Endothelial cell of umbilical vein (primary cell): ENCODE data around the gene RHOF. TPM values are rescaled to one million over a fixed set of nuclear protein-coding genes. Genes with fewer than 3 reads are reported as not detected.

ENCODE experiments used
- BruUV-seq: library from RNA; stranded (reverse); fragments of 400-500 nt; replicated peaks from 2 replicates; lab custom pipeline; 2021; lab: Mats Ljungman, UMichigan
- CTCF ChIA-PET: fragments of 300-600, 350-600 bp; sonication (Branson Sonifier 250); formaldehyde crosslinking; loops from one replicate; lab custom pipeline; 2021; ENCODE audit warnings: antibody characterized with exemption, inconsistent platforms; lab: Charles Lee
- POLR2A ChIA-PET: fragments of 300-600, 350-600 bp; sonication (Branson Sonifier 250); formaldehyde crosslinking; loops from one replicate; lab custom pipeline; 2021; ENCODE audit warnings: antibody characterized with exemption, inconsistent platforms; lab: Charles Lee
- DNase-seq: peaks from one replicate; pipeline ENCODE4 v3.0.0-alpha.2; 2011; ENCODE audit warnings: low read depth, low spot score
- FAIRE-seq: peaks from 2 replicates; lab custom pipeline; 2011; peaks lifted over from hg19 to GRCh38; lab: Jason Lieb, UNC
- H2AFZ ChIP-seq: 2 replicates; pipeline ENCODE4 v1.6.0; 2012; ENCODE audit warnings: low read depth, low read length, control low read depth, inconsistent platforms
- H3K27ac ChIP-seq: 2 replicates; pipeline ENCODE4 v1.5.1; 2011; ENCODE audit warnings: low read depth, mild to moderate bottlenecking, control low read depth, low read length, moderate library complexity; ENCODE audit not compliant: insufficient read depth
- H3K27me3 ChIP-seq, 2 experiments: 2 replicates each; pipeline versions ENCODE4 v1.6.0 to v1.6.1; 2011; ENCODE audit warnings: low read length in 2 of 2, mixed read lengths in 1 of 2; ENCODE audit not compliant: control insufficient read depth in 2 of 2, insufficient read depth in 2 of 2
- H3K36me3 ChIP-seq, 2 experiments: 2 replicates in 1 of 2; 3 replicates in 1 of 2; pipeline ENCODE4 v1.5.1; 2011; ENCODE audit warnings: low read length in 2 of 2, mild to moderate bottlenecking in 1 of 2, moderate library complexity in 1 of 2; ENCODE audit not compliant: control insufficient read depth in 2 of 2, insufficient read depth in 2 of 2; ENCODE audit errors: extremely low read depth in 1 of 2
- H3K4me1 ChIP-seq: 3 replicates; pipeline ENCODE4 v1.5.1; 2011; ENCODE audit warnings: mild to moderate bottlenecking, low read length; ENCODE audit not compliant: control insufficient read depth, insufficient read depth; ENCODE audit errors: extremely low read depth
- H3K4me2 ChIP-seq: 2 replicates; pipeline ENCODE4 v1.6.1; 2011; ENCODE audit warnings: low read length, control low read depth, mixed read lengths; ENCODE audit not compliant: insufficient read depth
- H3K4me3 ChIP-seq, 3 experiments: fragments of 200-600 bp in 1 of 3; sonication (generic), shearing (Covaris generic) in 1 of 3; replicated peaks in 1 of 3; 2 replicates each; pipeline ENCODE4 v1.5.1; 2011 to 2016; ENCODE audit warnings: control low read depth in 3 of 3, low read length in 3 of 3, mild to moderate bottlenecking in 2 of 3, inconsistent platforms in 1 of 3, low read depth in 1 of 3, moderate library complexity in 1 of 3; ENCODE audit not compliant: insufficient read depth in 1 of 3
- H3K79me2 ChIP-seq: 2 replicates; pipeline ENCODE4 v1.6.0; 2012; ENCODE audit warnings: low read length, inconsistent platforms; ENCODE audit not compliant: control insufficient read depth, insufficient read depth
- H3K9ac ChIP-seq: replicated peaks from 2 replicates; pipeline ENCODE3; 2011; ENCODE audit warnings: low read length, control low read depth; ENCODE audit not compliant: insufficient read depth; ENCODE audit errors: extremely low read depth
- H3K9me1 ChIP-seq: replicated peaks from 3 replicates; pipeline ENCODE4 v1.6.0; 2011; ENCODE audit warnings: mild to moderate bottlenecking, low read length; ENCODE audit not compliant: control insufficient read depth, insufficient read depth; ENCODE audit errors: extremely low read depth
- H3K9me3 ChIP-seq: replicated peaks from 2 replicates; pipeline ENCODE4 v1.5.1; 2012; ENCODE audit warnings: low read length, inconsistent platforms; ENCODE audit not compliant: control insufficient read depth, insufficient read depth
- H4K20me1 ChIP-seq: replicated peaks from 2 replicates; pipeline ENCODE3; 2011; ENCODE audit warnings: mild to moderate bottlenecking, low read length; ENCODE audit not compliant: control insufficient read depth, insufficient read depth; ENCODE audit errors: extremely low read depth
- CTCF ChIP-seq, 2 donors: IDR thresholded peaks; 1 replicate in 1 of 2; 2 replicates in 1 of 2; pipeline ENCODE4 v1.5.1; 2011; ENCODE audit warnings: low read length in 2 of 2, mild to moderate bottlenecking in 2 of 2, moderate library complexity in 2 of 2, control low read depth in 1 of 2, inconsistent platforms in 1 of 2, low read depth in 1 of 2; ENCODE audit not compliant: insufficient read depth in 1 of 2; ENCODE audit errors: extremely low read depth in 1 of 2
- EZH2 ChIP-seq: IDR thresholded peaks from 2 replicates; pipeline ENCODE4 v1.6.1; 2012; ENCODE audit warnings: borderline replicate concordance, low read depth, mild to moderate bottlenecking, moderate library complexity, low read length, inconsistent platforms; ENCODE audit not compliant: severe bottlenecking
- FOS ChIP-seq: IDR thresholded peaks from 2 replicates; pipeline ENCODE4 v1.6.1; 2011; ENCODE audit warnings: mild to moderate bottlenecking, low read length, moderate library complexity, borderline replicate concordance; ENCODE audit not compliant: insufficient read depth
- GATA2 ChIP-seq: IDR thresholded peaks from 2 replicates; pipeline ENCODE4 v1.7.0; 2011; ENCODE audit warnings: low read depth, mild to moderate bottlenecking, moderate library complexity, mixed read lengths, low read length; ENCODE audit not compliant: insufficient read length, insufficient read depth
- JUN ChIP-seq: IDR thresholded peaks from 2 replicates; pipeline ENCODE4 v1.6.1; 2011; ENCODE audit warnings: borderline replicate concordance, low read depth; ENCODE audit not compliant: insufficient read length, insufficient read depth
- MAX ChIP-seq: IDR thresholded peaks from 2 replicates; pipeline ENCODE4 v1.6.1; 2011; ENCODE audit not compliant: insufficient read depth, insufficient read length
- MYC ChIP-seq: IDR thresholded peaks from one replicate; pipeline ENCODE4 v1.6.1; 2011; ENCODE audit warnings: mild to moderate bottlenecking, low read depth, low read length
- POLR2A ChIP-seq: IDR thresholded peaks from 2 replicates; pipeline ENCODE4 v1.6.1; 2012; ENCODE audit warnings: low read depth, mild to moderate bottlenecking, control low read depth, low read length
- POLR2AphosphoS5 ChIP-seq: IDR thresholded peaks from 2 replicates; pipeline ENCODE4 v1.6.1; 2012; ENCODE audit warnings: low read depth, mild to moderate bottlenecking, control low read depth, low read length, moderate library complexity; ENCODE audit not compliant: insufficient read depth
- dilution Hi-C: fragments of 300-500 bp; cut with MboI; formaldehyde crosslinking; loops from one replicate; pipeline ENCODE4 v1.15.0; 2019; ENCODE audit warnings: low sequenced_read_pairs; ENCODE audit not compliant: extremely low pct_ligation_motif_present
- intact Hi-C: fragments of 100-400 bp; cut with micrococcal nuclease; formaldehyde crosslinking; loops from one replicate; pipeline ENCODE4 v1.10.0; 2022
- polyA plus RNA-seq, 4 experiments: library from polyadenylated mRNA; depleted of rRNA in 3 of 4; stranded (reverse) in 3 of 4; unstranded in 1 of 4; fragments of >200 nt; gene quantifications; 2 replicates each; pipeline versions ENCODE4 v1.2.1 to v1.2.3, GENCODE V29; 2011 to 2012; ENCODE audit warnings: missing spikeins in 1 of 4
- total RNA-seq: library from RNA; stranded (reverse); gene quantifications from 2 replicates; pipeline ENCODE4 v1.2.3, GENCODE V29; 2021

Gene RHOF
- total and polyA plus RNA-seq, 2 donors (not counting 3 experiments of a cell fraction or from before 2014, with no cell fraction given): 9.3 to 22.3 TPM

- no TSS peak for BruUV-seq
- POLR2A ChIA-PET: no interaction called here
- TF ChIP-seq MYC: no peak
- TF ChIP-seq CTCF (IDR thresholded peaks at IDR 0.05; ENCODE audit: extremely low read depth in 1 of 2, insufficient read depth in 1 of 2, low read depth in 1 of 2, low read length in 2 of 2): no peak
- no peak for TF ChIP-seq MAX
- TF ChIP-seq POLR2A: no peak
- TF ChIP-seq JUN: no peak
- no peak for TF ChIP-seq GATA2
- TF ChIP-seq FOS: no peak
- TF ChIP-seq EZH2: no peak
- TF ChIP-seq POLR2AphosphoS5: no peak
Measured at GRCh38 chr12:121770813-121771625, 22.5 kb downstream of the RHOF start.

More at GRCh38 chr12:121770813-121771625, 22.5 kb downstream of the RHOF start:
- Histone ChIP-seq H3K9me3 (no peaks in the 10 kb centered on the region), H3K4me2 (no peak overlapping the region), H3K36me3 (no peaks in the 10 kb centered on the region), H3K9ac (no peak overlapping the region), H3K27me3 (no peaks in the 10 kb centered on the region), H2AFZ (no peak overlapping the region), H4K20me1 (no peaks in the 10 kb centered on the region), H3K4me1 (no peaks in the 10 kb centered on the region), H3K27ac (no peak overlapping the region), H3K9me1 (no peaks in the 10 kb centered on the region), H3K4me3 (no peak overlapping the region), H3K79me2 (no peaks in the 10 kb centered on the region)
- FAIRE-seq: no peak
- no peak for DNase-seq
- dilution Hi-C loops (no loop called here), intact Hi-C loops (loop anchor here (10.0 kb wide), 1 partner anchor 276 kb away; no protein-coding TSS in a partner anchor)
- CTCF ChIA-PET: interaction anchor here (1.6 kb wide), 1 partner anchor 23 kb away, joined by 6 read pairs; no protein-coding TSS in a partner anchor
